PC-3 (cell line): ENCODE data around the gene TRIM58. TPM values are rescaled to one million over a fixed set of nuclear protein-coding genes. Genes with fewer than 3 reads are reported as not detected.

Experiments used
- ATAC-seq: fragments of 200-7000 bp; cut with Tn5 transposase; 2 replicates; pipeline ENCODE4 v1.9.1; 2020; ENCODE audit warnings: mild to moderate bottlenecking, moderate library complexity
- BruUV-seq: library from RNA; stranded (reverse); fragments of 400-500 nt; replicated peaks from 2 replicates; lab custom pipeline; 2021; lab: Mats Ljungman, UMichigan
- CTCF ChIA-PET: fragments of 300-600 bp; sonication (Branson Sonifier 250); formaldehyde crosslinking; loops from one replicate; lab custom pipeline; 2022; ENCODE audit warnings: antibody characterized with exemption; lab: Charles Lee
- POLR2A ChIA-PET: fragments of 300-600 bp; sonication (Branson Sonifier 250); formaldehyde crosslinking; loops from one replicate; lab custom pipeline; 2022; ENCODE audit warnings: antibody characterized with exemption; ENCODE audit not compliant: unreplicated experiment; lab: Charles Lee
- DNase-seq: peaks from one replicate; pipeline ENCODE4 v3.0.0-alpha.2; 2015
- H2AFZ ChIP-seq: fragments of 300-600 bp; sonication (generic); 2 replicates; pipeline ENCODE4 v1.6.0; 2016; ENCODE audit warnings: antibody characterized with exemption, low read length
- H3F3A ChIP-seq: fragments of 300-600 bp; sonication (generic); one replicate; pipeline ENCODE4 v1.6.0; 2017; ENCODE audit warnings: antibody characterized with exemption, low read length, control low read depth, mild to moderate bottlenecking; ENCODE audit not compliant: unreplicated experiment
- H3K27ac ChIP-seq: fragments of 300-600 bp; sonication (generic); 2 replicates; pipeline ENCODE4 v1.5.1; 2016; ENCODE audit warnings: mild to moderate bottlenecking, low read length
- H3K27me3 ChIP-seq: fragments of 300-600 bp; sonication (generic); 2 replicates; pipeline ENCODE4 v1.6.1; 2016; ENCODE audit warnings: low read length, mixed read lengths
- H3K36me3 ChIP-seq: fragments of 300-600 bp; sonication (generic); 2 replicates; pipeline ENCODE4 v1.6.1; 2016; ENCODE audit warnings: low read depth, mixed run types, low read length, mixed read lengths
- H3K4me1 ChIP-seq: fragments of 300-600 bp; sonication (generic); 2 replicates; pipeline ENCODE4 v1.5.1; 2016; ENCODE audit warnings: low read length; ENCODE audit not compliant: insufficient read depth
- H3K4me2 ChIP-seq: fragments of 300-600 bp; sonication (generic); 2 replicates; pipeline ENCODE4 v1.6.0; 2016; ENCODE audit warnings: low read length
- H3K4me3 ChIP-seq: fragments of 300-600 bp; sonication (generic); 2 replicates; pipeline ENCODE4 v1.5.1; 2016; ENCODE audit warnings: mild to moderate bottlenecking, low read length, mixed read lengths
- H3K79me2 ChIP-seq: fragments of 300-600 bp; sonication (generic); 2 replicates; pipeline ENCODE4 v1.6.1; 2017; ENCODE audit warnings: low read length, mixed read lengths
- H3K9ac ChIP-seq: fragments of 300-600 bp; sonication (generic); 2 replicates; pipeline ENCODE4 v1.6.0; 2016; ENCODE audit warnings: mild to moderate bottlenecking, low read length
- H3K9me2 ChIP-seq: fragments of 300-600 bp; sonication (generic); replicated peaks from 2 replicates; pipeline ENCODE4 v1.6.1; 2016; ENCODE audit warnings: mixed run types, low read length, mixed read lengths
- H3K9me3 ChIP-seq: fragments of 300-600 bp; sonication (generic); 2 replicates; pipeline ENCODE4 v1.6.1; 2016; ENCODE audit warnings: low read length, mixed read lengths
- H4K20me1 ChIP-seq: fragments of 300-600 bp; sonication (generic); 2 replicates; pipeline ENCODE4 v1.6.1; 2016; ENCODE audit warnings: low read length, mixed read lengths
- CTCF ChIP-seq: fragments of 300-600 bp; sonication (generic); conservative IDR thresholded peaks from 2 replicates; pipeline ENCODE4 v1.5.1; 2017; ENCODE audit warnings: antibody characterized with exemption, low read depth, mild to moderate bottlenecking, low read length
- EZH2 ChIP-seq: fragments of 300-600 bp; sonication (generic); IDR thresholded peaks from one replicate; pipeline ENCODE4 v1.6.1; 2017; ENCODE audit warnings: antibody characterized with exemption, mild to moderate bottlenecking, low read length; ENCODE audit not compliant: unreplicated experiment
- EZH2phosphoT487 ChIP-seq: fragments of 300-600 bp; sonication (generic); IDR thresholded peaks from 2 replicates; pipeline ENCODE4 v1.6.1; 2018; ENCODE audit warnings: mild to moderate bottlenecking, antibody characterized with exemption, low read length, borderline replicate concordance
- intact Hi-C: fragments of 100-400 bp; cut with micrococcal nuclease; formaldehyde crosslinking; loops from 2 replicates; pipeline ENCODE4 v1.9.0; 2023
- total RNA-seq: library from RNA; depleted of rRNA; stranded (reverse); fragments of >200 nt; gene quantifications from 2 replicates; pipeline ENCODE4 v1.2.3, GENCODE V29; 2014

The TRIM58 gene
- total RNA-seq, 1 experiment from 2014 or later, result 22.7 TPM

GRCh38 chr1:247904122-247904521, 47.1 kb downstream of the TRIM58 start:
- ChIA-PET CTCF (no interaction called here), POLR2A (no interaction called here)
- H3K4me1 ChIP-seq, result peaks cover 20% of the 10 kb centered on the region
- no peaks in the 10 kb centered on the region for H3K36me3 ChIP-seq
- no peaks in the 10 kb centered on the region for H4K20me1 ChIP-seq
- H3K27me3 ChIP-seq, result no peaks in the 10 kb centered on the region
- no peak overlapping the region for H3K4me2 ChIP-seq
- H2AFZ ChIP-seq, result no peak overlapping the region
- no peak overlapping the region for H3K27ac ChIP-seq
- no peak for DNase-seq
- ATAC-seq, result no peak
- H3K9me2 ChIP-seq, result no peaks in the 10 kb centered on the region
- no peak overlapping the region for H3K9ac ChIP-seq
- no peaks in the 10 kb centered on the region for H3F3A ChIP-seq
- intact Hi-C loops, result no loop called here
- no peak overlapping the region for H3K4me3 ChIP-seq
- no peaks in the 10 kb centered on the region for H3K79me2 ChIP-seq
- TF ChIP-seq CTCF, result no peak
- TF ChIP-seq EZH2, result no peak
- TF ChIP-seq EZH2phosphoT487, result no peak
- no TSS peak for BruUV-seq
- H3K9me3 ChIP-seq, result no peaks in the 10 kb centered on the region

GRCh38 chr1:247905181-247905580, 48.2 kb downstream of the TRIM58 start:
- Histone ChIP-seq H3K4me1 (peaks cover 20% of the 10 kb centered on the region), H3K9ac (no peak overlapping the region), H3K27me3 (no peaks in the 10 kb centered on the region), H3K4me3 (no peak overlapping the region), H3K27ac (no peak overlapping the region), H3F3A (no peaks in the 10 kb centered on the region), H3K4me2 (no peak overlapping the region), H3K9me3 (no peaks in the 10 kb centered on the region), H3K79me2 (no peaks in the 10 kb centered on the region), H4K20me1 (no peaks in the 10 kb centered on the region), H3K36me3 (no peaks in the 10 kb centered on the region), H2AFZ (no peak overlapping the region), H3K9me2 (no peaks in the 10 kb centered on the region)
- intact Hi-C loops, result no loop called here
- ChIA-PET CTCF (no interaction called here), POLR2A (no interaction called here)
- no peak for TF ChIP-seq CTCF
- TF ChIP-seq EZH2, result no peak
- no peak for TF ChIP-seq EZH2phosphoT487
- no TSS peak for BruUV-seq
- DNase-seq, result no peak
- no peak for ATAC-seq

GRCh38 chr1:247905910-247906503, 49.0 kb downstream of the TRIM58 start:
- H2AFZ ChIP-seq, result peak overlapping the region; percentile 44
- BruUV-seq, result no TSS peak
- CTCF ChIA-PET, result interaction anchor here (0.9 to 1.2 kb wide), 3 partner anchors 9 to 48 kb away, joined by 5 to 14 read pairs (median 5); partner anchors contain the start of gene TRIM58

More at GRCh38 chr1:247905910-247906503, 49.0 kb downstream of the TRIM58 start:
- H3K9me3 ChIP-seq, result no peaks in the 10 kb centered on the region
- H3K4me2 ChIP-seq, result peak overlapping the region; percentile 80
- H3K27ac ChIP-seq, result peak overlapping the region; percentile 68
- POLR2A ChIA-PET, result interaction anchor here (0.6 kb wide), 1 partner anchor 88 kb away, joined by 3 read pairs; no protein-coding TSS in a partner anchor
- TF ChIP-seq CTCF, result no peak
- TF ChIP-seq EZH2, result no peak
- no peak for TF ChIP-seq EZH2phosphoT487
- H3K27me3 ChIP-seq, result no peaks in the 10 kb centered on the region
- no peaks in the 10 kb centered on the region for H3K9me2 ChIP-seq
- H3K36me3 ChIP-seq, result no peaks in the 10 kb centered on the region
- intact Hi-C loops, result no loop called here
- no peak overlapping the region for H3K9ac ChIP-seq
- no peaks in the 10 kb centered on the region for H4K20me1 ChIP-seq
- H3K79me2 ChIP-seq, result no peaks in the 10 kb centered on the region
- H3F3A ChIP-seq, result no peaks in the 10 kb centered on the region
- no peak for DNase-seq
- H3K4me1 ChIP-seq, result peaks cover 20% of the 10 kb centered on the region
- peak overlapping the region; percentile 55 for H3K4me3 ChIP-seq
- no peak for ATAC-seq
